ENCODE measurements around the gene PEX5L.

GRCh38 chr3:179842061-179842460, 194.7 kb downstream of the PEX5L start:
- TF ChIP-seq POLR2A (IDR thresholded peaks at IDR 0.05) (no peak), CTCF (IDR thresholded peaks at IDR 0.05) (no peak)
